ENCODE measurements around the gene SLC30A5. TPM values are rescaled to one million over a fixed set of nuclear protein-coding genes. Genes with fewer than 3 reads are reported as not detected.

The SLC30A5 gene
- total RNA-seq, 4 donors from 2014 or later = 62.8 to 76.7 (median 71.2) TPM

- WGBS, 2 donors = 94 to 95% methylated on average over 3 of the region's 3 CpGs
Observed at GRCh38 chr5:69115526-69115925, 21.7 kb downstream of the SLC30A5 start.

GRCh38 chr5:69129413-69129812 lies 35.6 kb downstream of the SLC30A5 start:
- Histone ChIP-seq H3K4me3 (replicated peaks in 1 of 3) (no peak overlapping the region), H3K36me3 (peaks cover 18 to 43% of the 10 kb centered on the region in 2 donors), H3K9me3 (no peaks in the 10 kb centered on the region), H3K27ac (no peak overlapping the region), H3K4me1 (no peaks in the 10 kb centered on the region), H3K27me3 (no peaks in the 10 kb centered on the region)
- intact Hi-C loops (cut with DNase I) = no loop called here
- TF ChIP-seq POLR2A (IDR thresholded peaks at IDR 0.05) = no peak
- no peak for TF ChIP-seq CTCF (IDR thresholded peaks at IDR 0.05)
- DNase-seq = no peak

More at GRCh38 chr5:69115526-69115925, 21.7 kb downstream of the SLC30A5 start:
- Histone ChIP-seq H3K27ac (no peak overlapping the region), H3K27me3 (no peaks in the 10 kb centered on the region), H3K9me3 (no peaks in the 10 kb centered on the region), H3K4me3 (replicated peaks in 1 of 3) (no peak overlapping the region), H3K4me1 (no peaks in the 10 kb centered on the region), H3K36me3 (peaks cover 10 to 46% of the 10 kb centered on the region in 2 donors)
- no peak for DNase-seq
- TF ChIP-seq POLR2A (IDR thresholded peaks at IDR 0.05) (no peak), CTCF (IDR thresholded peaks at IDR 0.05) (no peak)
- intact Hi-C loops (cut with DNase I) = no loop called here

- intact Hi-C loops (cut with DNase I) = no loop called here
- peaks cover 9 to 35% of the 10 kb centered on the region in 2 donors for H3K36me3 ChIP-seq
- no peak for DNase-seq
- WGBS, 2 donors = 88 to 93% methylated on average over 2 of the region's 2 CpGs
- H3K9me3 ChIP-seq = no peaks in the 10 kb centered on the region
- no peak for TF ChIP-seq CTCF (IDR thresholded peaks at IDR 0.05)
- no peak for TF ChIP-seq POLR2A (IDR thresholded peaks at IDR 0.05)
- no peak overlapping the region for H3K27ac ChIP-seq
- no peak overlapping the region for H3K4me3 ChIP-seq (replicated peaks in 1 of 3)
- no peaks in the 10 kb centered on the region for H3K4me1 ChIP-seq
- no peaks in the 10 kb centered on the region for H3K27me3 ChIP-seq
Observed at GRCh38 chr5:69130241-69130640, 36.4 kb downstream of the SLC30A5 start.

GRCh38 chr5:69131304-69131703 lies 37.5 kb downstream of the SLC30A5 start:
- no peak overlapping the region for H3K4me3 ChIP-seq (replicated peaks in 1 of 3)
- no peak overlapping the region for H3K27ac ChIP-seq
- no peaks in the 10 kb centered on the region for H3K27me3 ChIP-seq
- no peaks in the 10 kb centered on the region for H3K4me1 ChIP-seq
- intact Hi-C loops (cut with DNase I) = no loop called here
- no peak for DNase-seq
- TF ChIP-seq CTCF (IDR thresholded peaks at IDR 0.05) = no peak
- no peak for TF ChIP-seq POLR2A (IDR thresholded peaks at IDR 0.05)
- no peaks in the 10 kb centered on the region for H3K9me3 ChIP-seq
- peaks cover 9 to 29% of the 10 kb centered on the region in 2 donors for H3K36me3 ChIP-seq

- Histone ChIP-seq H3K27me3 (no peaks in the 10 kb centered on the region), H3K4me3 (replicated peaks in 1 of 3) (no peak overlapping the region), H3K36me3 (peaks cover 0 to 6% of the 10 kb centered on the region in 2 donors), H3K9me3 (no peaks in the 10 kb centered on the region), H3K27ac (no peak overlapping the region), H3K4me1 (no peaks in the 10 kb centered on the region)
- no peak for TF ChIP-seq CTCF (IDR thresholded peaks at IDR 0.05)
- DNase-seq = no peak
- intact Hi-C loops (cut with DNase I) = no loop called here
- 82 to 93% methylated on average over 7 of the region's 7 CpGs for WGBS, 2 donors
Observed at GRCh38 chr5:69134126-69134525, 40.3 kb downstream of the SLC30A5 start.

Data from thyroid gland (tissue), 4 donors.